Adrenal gland (tissue), 5 donors: ENCODE measurements around the gene ABCA1.

Experiments
- CTCF ChIP-seq, 6 experiments: fragments of 450-650 bp in 4 of 6; fragments of 200-600 bp in 2 of 6; sonication (generic) in 1 of 6; IDR thresholded peaks; 1 replicate in 5 of 6; 2 replicates in 1 of 6; pipeline versions ENCODE4 v1.5.1 to v1.8.0; 2016 to 2021; ENCODE audit warnings: antibody characterized with exemption in 6 of 6, mild to moderate bottlenecking in 2 of 6, moderate library complexity in 1 of 6
- POLR2A ChIP-seq, 2 donors: fragments of 450-650 bp; IDR thresholded peaks; one replicate each; pipeline ENCODE4 v1.6.1; 2017; ENCODE audit warnings: antibody characterized with exemption in 2 of 2, mild to moderate bottlenecking in 2 of 2, moderate library complexity in 1 of 2
- donor health status: DM: no; HTN: no; CAD: no.

- TF ChIP-seq CTCF (IDR thresholded peaks at IDR 0.05) (no peak), POLR2A (IDR thresholded peaks at IDR 0.05) (no peak)
Observed at GRCh38 chr9:104835161-104835560, 92.8 kb downstream of the ABCA1 start.
